Measurements from ENCODE around the gene RAG2.

RAG2 gene

GRCh38 chr11:36605221-36606216, 7.5 kb upstream of the RAG2 start:
- no peak for DNase-seq
- in situ Hi-C loops (cut with HindIII; ENCODE audit: low pct_ligation_motif_present, low pct_unique_long_range_greater_than_20kb, low sequenced_read_pairs) = no loop called here

GRCh38 chr11:36602135-36602534, 4.1 kb upstream of the RAG2 start:
- DNase-seq = no peak
- in situ Hi-C loops (cut with HindIII; ENCODE audit: low pct_ligation_motif_present, low pct_unique_long_range_greater_than_20kb, low sequenced_read_pairs) = no loop called here

GRCh38 chr11:36601155-36601554, 3.1 kb upstream of the RAG2 start:
- in situ Hi-C loops (cut with HindIII; ENCODE audit: low pct_ligation_motif_present, low pct_unique_long_range_greater_than_20kb, low sequenced_read_pairs) = no loop called here
- DNase-seq = no peak

DNA sequence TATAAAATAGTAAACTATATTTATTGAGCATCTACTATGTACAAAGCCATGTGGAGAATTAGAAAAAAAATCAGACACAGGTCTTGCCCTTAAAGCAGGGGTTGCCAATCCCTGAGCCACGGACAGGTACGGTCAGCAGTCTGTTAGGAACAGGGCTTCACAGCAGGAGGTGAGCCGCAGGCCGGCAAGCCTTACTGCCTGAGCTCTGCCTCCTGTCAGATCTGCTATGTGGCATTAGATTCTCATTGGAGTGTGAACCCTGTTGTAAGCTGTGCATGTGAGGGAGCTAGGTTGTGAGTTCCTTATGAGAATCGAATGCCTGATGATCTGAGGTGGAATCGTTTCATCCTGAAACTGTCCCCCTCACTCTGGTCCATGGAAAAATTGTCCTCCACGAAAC, 2.1 kb upstream of the RAG2 start:
- DNase-seq = no peak
- in situ Hi-C loops (cut with HindIII; ENCODE audit: low pct_ligation_motif_present, low pct_unique_long_range_greater_than_20kb, low sequenced_read_pairs) = no loop called here

DNA sequence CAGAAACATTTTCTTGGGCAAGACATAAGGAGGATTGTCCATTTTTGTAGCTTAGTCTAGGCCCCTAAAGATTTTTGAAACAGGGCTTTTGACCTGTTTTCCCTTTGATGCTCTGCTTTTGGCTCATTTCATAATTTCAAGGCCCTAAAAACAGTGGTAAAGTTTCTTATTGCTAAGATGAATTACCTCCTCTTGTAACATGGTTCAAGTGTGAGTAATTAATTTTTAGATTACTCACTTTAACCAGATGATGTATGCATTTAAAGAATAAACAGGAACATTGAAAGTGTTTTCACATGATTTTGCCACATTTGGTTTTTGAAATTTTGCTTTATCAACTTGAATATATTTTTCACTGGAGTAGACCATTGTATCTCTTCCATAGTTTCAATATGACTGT, 1.2 kb downstream of the RAG2 start:
- in situ Hi-C loops (cut with HindIII; ENCODE audit: low pct_ligation_motif_present, low pct_unique_long_range_greater_than_20kb, low sequenced_read_pairs) = no loop called here
- no peak for DNase-seq

DNA sequence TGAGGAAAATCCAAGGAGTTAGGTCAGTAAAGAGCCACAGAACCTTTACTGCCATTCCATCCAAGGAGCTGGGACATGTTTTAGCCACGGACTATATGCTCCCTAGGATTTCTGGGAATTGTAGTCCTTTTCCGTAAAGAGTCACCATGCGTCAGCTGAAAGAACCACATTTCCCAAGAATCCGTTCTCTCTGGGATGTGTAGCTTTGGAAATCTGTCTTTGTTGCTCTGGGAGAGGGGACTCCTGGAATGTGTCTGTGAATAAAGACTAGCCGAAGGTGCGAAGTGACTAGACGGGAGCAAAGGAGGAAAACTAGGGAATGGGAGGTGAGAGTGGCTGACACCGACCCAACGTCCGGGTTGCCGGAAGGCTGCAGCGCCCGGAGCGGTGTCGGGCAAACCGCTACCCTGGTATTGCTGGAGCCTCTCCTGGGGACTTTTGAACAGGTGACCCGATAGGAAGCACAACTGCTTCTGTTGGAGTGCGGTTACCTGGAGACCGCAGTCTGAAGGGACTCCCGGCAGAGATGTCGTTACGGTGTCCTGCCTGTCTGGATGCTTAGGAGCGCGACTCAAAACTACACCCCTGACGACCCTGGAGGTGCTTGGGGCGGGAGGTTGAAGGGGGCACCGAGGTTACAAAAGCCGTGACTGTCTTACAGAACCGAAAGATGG, 3.6 kb downstream of the RAG2 start, which contains the start of gene IFTAP:
TSS of gene IFTAP (plus strand) at position 187 of the 674 bp plus-strand sequence. CDS start 15,602 bp downstream, outside the sequence.
- in situ Hi-C loops (cut with HindIII; ENCODE audit: low pct_ligation_motif_present, low pct_unique_long_range_greater_than_20kb, low sequenced_read_pairs) = no loop called here
- peak; percentile 85 for DNase-seq

DNA sequence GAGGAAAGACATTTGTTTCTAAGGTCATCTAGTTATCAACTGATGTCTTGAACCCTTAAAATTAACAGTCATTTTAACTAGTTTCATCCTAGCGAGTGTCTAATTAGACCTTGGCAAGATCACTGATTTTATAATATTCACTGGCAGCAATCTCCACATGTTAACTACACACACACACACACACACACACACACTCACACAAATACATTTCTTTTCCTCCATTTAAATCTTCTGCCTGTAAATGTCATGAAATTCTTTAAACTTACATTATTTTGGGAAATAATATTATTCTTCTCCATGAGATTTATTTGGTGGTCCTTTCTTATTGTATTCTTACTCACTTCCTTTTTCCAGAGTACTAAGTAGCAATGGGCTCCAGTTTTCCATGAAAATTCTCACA, 6.6 kb downstream of the RAG2 start:
- no peak for DNase-seq
- in situ Hi-C loops (cut with HindIII; ENCODE audit: low pct_ligation_motif_present, low pct_unique_long_range_greater_than_20kb, low sequenced_read_pairs) = no loop called here

DNA sequence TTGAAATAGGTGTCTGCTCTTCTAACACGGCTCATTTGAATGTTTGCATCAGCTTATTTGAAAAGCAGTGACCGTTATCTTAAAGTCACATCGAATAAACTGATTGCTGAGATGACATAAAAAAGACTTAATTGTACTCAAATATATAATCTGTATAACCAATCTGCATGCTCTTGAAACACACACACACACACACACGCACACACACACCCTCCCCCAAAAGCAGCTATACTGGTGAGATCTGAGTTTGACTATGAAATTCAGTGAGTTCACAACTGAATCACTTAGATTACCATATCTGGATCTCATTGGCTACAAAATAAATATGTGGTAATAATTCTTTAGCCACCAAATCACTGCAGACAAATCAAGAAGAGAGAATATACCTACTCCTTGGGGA, 7.5 kb downstream of the RAG2 start:
- in situ Hi-C loops (cut with HindIII; ENCODE audit: low pct_ligation_motif_present, low pct_unique_long_range_greater_than_20kb, low sequenced_read_pairs) = no loop called here

GRCh38 chr11:36588099-36588498, 9.9 kb downstream of the RAG2 start:
- DNase-seq = no peak
- in situ Hi-C loops (cut with HindIII; ENCODE audit: low pct_ligation_motif_present, low pct_unique_long_range_greater_than_20kb, low sequenced_read_pairs) = no loop called here

More for the DNA sequence above, 7.5 kb downstream of the RAG2 start:
- no peak for DNase-seq

DNA sequence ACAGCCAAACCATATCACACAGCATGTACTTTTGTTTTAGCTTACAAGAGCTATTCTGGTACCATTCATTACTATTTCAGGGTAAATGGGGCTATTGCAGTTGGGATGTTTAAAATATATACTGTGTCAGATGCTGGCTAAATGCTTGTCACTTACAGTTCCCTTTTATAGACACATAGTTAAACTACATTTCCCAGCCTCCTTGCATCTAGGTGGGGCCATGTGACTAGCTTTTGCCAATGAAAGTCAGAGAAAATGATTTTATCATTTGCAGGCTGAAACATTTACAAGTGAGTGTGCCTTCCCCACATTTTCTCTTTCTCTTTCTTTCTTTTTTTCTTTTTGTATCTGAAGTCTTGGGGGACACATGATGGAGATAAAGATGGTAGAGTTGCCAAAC, 11.5 kb downstream of the RAG2 start:
- DNase-seq = no peak
- in situ Hi-C loops (cut with HindIII; ENCODE audit: low pct_ligation_motif_present, low pct_unique_long_range_greater_than_20kb, low sequenced_read_pairs) = no loop called here

DNA sequence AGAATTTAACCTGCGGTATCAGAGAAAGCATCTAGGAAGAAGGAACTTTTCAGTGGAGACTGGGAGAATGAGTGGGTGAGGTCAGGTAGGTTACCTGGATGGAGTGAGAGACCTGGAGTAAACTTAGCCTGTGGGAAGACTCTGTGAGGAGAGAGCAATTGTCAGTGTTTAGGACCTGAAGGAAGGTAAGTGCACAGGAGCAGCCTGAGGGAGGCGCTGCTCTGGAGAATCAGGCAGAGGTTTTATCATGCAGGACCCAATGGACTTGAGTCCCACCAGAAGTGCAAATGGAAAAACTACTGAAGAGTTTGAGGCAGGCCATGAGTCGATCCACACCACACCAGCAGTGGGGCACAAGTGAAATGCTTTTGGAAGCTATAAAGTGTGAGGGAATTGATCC, 14.4 kb downstream of the RAG2 start:
- in situ Hi-C loops (cut with HindIII; ENCODE audit: low pct_ligation_motif_present, low pct_unique_long_range_greater_than_20kb, low sequenced_read_pairs) = no loop called here
- DNase-seq = no peak

- no peak for DNase-seq
- in situ Hi-C loops (cut with HindIII; ENCODE audit: low pct_ligation_motif_present, low pct_unique_long_range_greater_than_20kb, low sequenced_read_pairs) = no loop called here
Measured at GRCh38 chr11:36581536-36581935, 16.5 kb downstream of the RAG2 start.

DNA sequence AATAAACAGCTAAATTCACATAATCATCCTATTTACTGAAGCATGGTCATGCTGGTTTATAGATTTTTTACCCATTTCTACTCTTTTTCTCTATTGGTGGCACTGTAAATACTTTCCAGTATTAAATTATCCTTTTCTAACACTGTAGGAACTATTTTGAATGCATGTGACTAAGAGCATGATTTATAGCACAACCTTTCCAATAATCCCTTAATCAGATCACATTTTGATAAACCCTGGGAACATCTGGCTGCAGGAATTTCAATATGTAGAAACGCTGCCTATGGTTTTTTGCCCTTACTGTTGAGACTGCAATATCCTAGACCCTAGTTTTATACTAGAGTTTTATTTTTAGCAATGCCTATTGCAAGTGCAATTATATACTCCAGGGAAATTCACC, 19.6 kb downstream of the RAG2 start:
- in situ Hi-C loops (cut with HindIII; ENCODE audit: low pct_ligation_motif_present, low pct_unique_long_range_greater_than_20kb, low sequenced_read_pairs) = no loop called here

GRCh38 chr11:36577859-36578258, 20.2 kb downstream of the RAG2 start:
- no peak for DNase-seq
- in situ Hi-C loops (cut with HindIII; ENCODE audit: low pct_ligation_motif_present, low pct_unique_long_range_greater_than_20kb, low sequenced_read_pairs) = no loop called here

More for the DNA sequence above, 19.6 kb downstream of the RAG2 start:
- DNase-seq = no peak

DNA sequence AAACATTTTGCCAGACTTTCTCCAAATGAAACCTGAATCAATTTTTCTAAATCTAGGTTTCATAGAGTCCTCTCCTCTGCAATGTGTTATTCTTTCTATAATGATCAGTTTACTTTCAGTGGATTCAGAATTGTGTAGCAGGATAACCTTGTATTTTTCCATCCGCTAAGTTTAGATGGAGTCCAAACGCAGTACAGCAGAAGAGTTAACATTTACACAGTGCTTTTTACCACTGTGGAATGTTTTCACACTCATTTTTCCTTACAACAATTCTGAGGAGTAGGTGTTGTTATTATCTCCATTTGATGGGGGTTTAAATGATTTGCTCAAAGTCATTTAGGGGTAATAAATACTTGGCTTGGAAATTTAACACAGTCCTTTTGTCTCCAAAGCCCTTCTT, 20.7 kb downstream of the RAG2 start:
- in situ Hi-C loops (cut with HindIII; ENCODE audit: low pct_ligation_motif_present, low pct_unique_long_range_greater_than_20kb, low sequenced_read_pairs) = no loop called here

DNA sequence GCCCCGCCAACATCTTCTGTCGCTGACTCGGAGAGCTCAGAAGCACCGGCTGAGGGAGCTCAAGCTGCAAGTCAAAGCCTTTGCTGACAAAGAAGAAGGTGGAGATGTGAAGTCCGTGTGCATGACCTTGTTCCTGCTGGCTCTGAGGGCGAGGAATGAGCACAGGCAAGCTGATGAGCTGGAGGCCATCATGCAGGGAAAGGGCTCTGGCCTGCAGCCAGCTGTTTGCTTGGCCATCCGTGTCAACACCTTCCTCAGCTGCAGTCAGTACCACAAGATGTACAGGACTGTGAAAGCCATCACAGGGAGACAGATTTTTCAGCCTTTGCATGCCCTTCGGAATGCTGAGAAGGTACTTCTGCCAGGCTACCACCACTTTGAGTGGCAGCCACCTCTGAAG, 23.6 kb downstream of the RAG2 start:
- peak; percentile 4 for DNase-seq

More for the DNA sequence above, 20.7 kb downstream of the RAG2 start:
- DNase-seq = no peak

GRCh38 chr11:36569095-36569494, 28.9 kb downstream of the RAG2 start:
- in situ Hi-C loops (cut with HindIII; ENCODE audit: low pct_ligation_motif_present, low pct_unique_long_range_greater_than_20kb, low sequenced_read_pairs) = no loop called here
- DNase-seq = no peak

More for the DNA sequence above, 23.6 kb downstream of the RAG2 start:
- in situ Hi-C loops (cut with HindIII; ENCODE audit: low pct_ligation_motif_present, low pct_unique_long_range_greater_than_20kb, low sequenced_read_pairs) = no loop called here

- no peak for DNase-seq
- in situ Hi-C loops (cut with HindIII; ENCODE audit: low pct_ligation_motif_present, low pct_unique_long_range_greater_than_20kb, low sequenced_read_pairs) = no loop called here
Measured at GRCh38 chr11:36567694-36568093, 30.3 kb downstream of the RAG2 start, which contains the start of gene RAG1. RAG1 (plus strand) TSS chr11:36568007; CDS start chr11:36573305, 5,298 bp downstream.

GRCh38 chr11:36566407-36567053, 31.5 kb downstream of the RAG2 start:
- DNase-seq = no peak
- in situ Hi-C loops (cut with HindIII; ENCODE audit: low pct_ligation_motif_present, low pct_unique_long_range_greater_than_20kb, low sequenced_read_pairs) = no loop called here

Data from ACHN (cell line).